ENCODE measurements around the gene YTHDC1.

Gene YTHDC1

GRCh38 chr4:68267433-68267944, 82.4 kb downstream of the YTHDC1 start:
- no peak overlapping the region for H3K4me3 Mint-ChIP-seq
- H3K27ac Mint-ChIP-seq, result no peak overlapping the region
- H3K9me3 Mint-ChIP-seq, result peaks cover 3% of the 10 kb centered on the region
- peaks cover 2% of the 10 kb centered on the region for H3K27me3 Mint-ChIP-seq
- H3K4me1 Mint-ChIP-seq, result no peaks in the 10 kb centered on the region
- no peaks in the 10 kb centered on the region for H3K36me3 Mint-ChIP-seq
- DNase-seq (ENCODE audit: low spot score in 2 of 2), result no peak
- ATAC-seq (ENCODE audit: low read depth), result no peak

GRCh38 chr4:68264875-68265565, 84.9 kb downstream of the YTHDC1 start:
- no peak overlapping the region for H3K4me3 Mint-ChIP-seq
- DNase-seq (ENCODE audit: low spot score in 2 of 2) (no peak), ATAC-seq (ENCODE audit: low read depth) (no peak)
- no peak overlapping the region for H3K27ac Mint-ChIP-seq
- H3K9me3 Mint-ChIP-seq, result no peaks in the 10 kb centered on the region
- no peaks in the 10 kb centered on the region for H3K4me1 Mint-ChIP-seq
- peaks cover 5% of the 10 kb centered on the region for H3K27me3 Mint-ChIP-seq
- no peaks in the 10 kb centered on the region for H3K36me3 Mint-ChIP-seq
